HG03025 (cell line): Measurements from ENCODE around the gene AHI1.

Experiments used
- ATAC-seq: cut with Tn5 transposase; IDR thresholded peaks from one replicate; pipeline ENCODE4 v1.9.1; 2021; ENCODE audit warnings: mild to moderate bottlenecking, moderate library complexity; ENCODE audit not compliant: unreplicated experiment, low FRiP score

The AHI1 gene

GRCh38 chr6:135497412-135498184 is at the start of gene AHI1:
Gene AHI1, minus strand, starts transcription at chr6:135497740. Its CDS starts 5,503 bp downstream, at chr6:135492237.
- ATAC-seq, result peak; percentile 98

- no peak for ATAC-seq
These were observed 49.3 kb upstream of the AHI1 start for GRCh38 chr6:135546680-135547418.

- ATAC-seq, result no peak
These were observed 48.7 kb upstream of the AHI1 start for GRCh38 chr6:135546206-135546605.

- no peak for ATAC-seq
These were observed 42.8 kb upstream of the AHI1 start for GRCh38 chr6:135540207-135540840.

GRCh38 chr6:135537741-135538301 is 40.3 kb upstream of the AHI1 start:
- no peak for ATAC-seq

- ATAC-seq, result no peak
These were observed 38.5 kb upstream of the AHI1 start for GRCh38 chr6:135535989-135536414.

GRCh38 chr6:135534773-135535380 is 37.3 kb upstream of the AHI1 start:
- ATAC-seq, result no peak

- no peak for ATAC-seq
These were observed 35.0 kb upstream of the AHI1 start for GRCh38 chr6:135532559-135532958.

- ATAC-seq, result no peak
These were observed 34.5 kb upstream of the AHI1 start for GRCh38 chr6:135531954-135532490.

- ATAC-seq, result no peak
These were observed 32.6 kb upstream of the AHI1 start for GRCh38 chr6:135530113-135530512.

- no peak for ATAC-seq
These were observed 30.4 kb upstream of the AHI1 start for GRCh38 chr6:135527960-135528249.

- ATAC-seq, result no peak
These were observed 29.8 kb upstream of the AHI1 start for GRCh38 chr6:135527116-135527959.

GRCh38 chr6:135525594-135525993 is 28.1 kb upstream of the AHI1 start:
- no peak for ATAC-seq

- no peak for ATAC-seq
These were observed 25.6 kb upstream of the AHI1 start for GRCh38 chr6:135522965-135523692.

- ATAC-seq, result no peak
These were observed 23.9 kb upstream of the AHI1 start for GRCh38 chr6:135521431-135521830.

GRCh38 chr6:135520781-135521180 is 23.2 kb upstream of the AHI1 start:
- ATAC-seq, result no peak

- ATAC-seq, result no peak
These were observed 21.8 kb upstream of the AHI1 start for GRCh38 chr6:135519348-135519747.

GRCh38 chr6:135517527-135517926 is 20.0 kb upstream of the AHI1 start:
- ATAC-seq, result no peak

GRCh38 chr6:135514706-135515105 is 17.2 kb upstream of the AHI1 start:
- no peak for ATAC-seq
